GM23338 (cell line): Measurements from ENCODE around the gene CTNNA1. TPM values are rescaled to one million over a fixed set of nuclear protein-coding genes. Genes with fewer than 3 reads are reported as not detected.

Source experiments
- ATAC-seq: fragments of 200-7000 bp; cut with Tn5 transposase; 3 replicates; pipeline ENCODE4 v1.9.1; 2020
- DNase-seq: peaks from one replicate; pipeline ENCODE4 v3.0.0-alpha.2; 2015; ENCODE audit warnings: low spot score
- H2AFZ ChIP-seq: fragments of 200-600 bp; sonication (generic); 2 replicates; pipeline ENCODE4 v1.8.0; 2016; ENCODE audit warnings: antibody characterized with exemption, mild to moderate bottlenecking, moderate library complexity
- H3F3A ChIP-seq: fragments of 200-600 bp; sonication (generic); replicated peaks from 2 replicates; pipeline ENCODE4 v1.8.0; 2017; ENCODE audit warnings: antibody characterized with exemption, mixed run types, low read depth
- H3K27ac ChIP-seq: fragments of 200-600 bp; sonication (generic); 2 replicates; pipeline ENCODE4 v1.6.1; 2016; ENCODE audit warnings: low read depth
- H3K27me3 ChIP-seq: fragments of 200-600 bp; sonication (generic); 2 replicates; pipeline ENCODE4 v1.8.0; 2016; ENCODE audit warnings: mild to moderate bottlenecking, mixed run types, moderate library complexity; ENCODE audit not compliant: insufficient read depth
- H3K36me3 ChIP-seq: fragments of 200-600 bp; sonication (generic); 2 replicates; pipeline ENCODE4 v1.8.0; 2016; ENCODE audit warnings: mild to moderate bottlenecking; ENCODE audit not compliant: insufficient read depth
- H3K4me1 ChIP-seq: fragments of 200-600 bp; sonication (generic); 2 replicates; pipeline ENCODE4 v1.8.0; 2016; ENCODE audit warnings: mild to moderate bottlenecking, moderate library complexity; ENCODE audit not compliant: insufficient read depth
- H3K4me2 ChIP-seq: fragments of 200-600 bp; sonication (generic); 2 replicates; pipeline ENCODE4 v1.7.1; 2017; ENCODE audit warnings: mixed run types
- H3K4me3 ChIP-seq: fragments of 200-600 bp; sonication (generic); 2 replicates; pipeline ENCODE4 v1.6.1; 2016; ENCODE audit warnings: mixed run types
- H3K79me2 ChIP-seq: fragments of 200-600 bp; sonication (generic); replicated peaks from 2 replicates; pipeline ENCODE4 v1.8.0; 2017; ENCODE audit warnings: mild to moderate bottlenecking; ENCODE audit not compliant: insufficient read depth
- H3K9me2 ChIP-seq: fragments of 200-600 bp; sonication (generic); 2 replicates; pipeline ENCODE4 v1.8.0; 2017; ENCODE audit not compliant: insufficient read depth
- H4K20me1 ChIP-seq: fragments of 200-600 bp; sonication (generic); replicated peaks from 2 replicates; pipeline ENCODE4 v1.8.0; 2017; ENCODE audit warnings: mild to moderate bottlenecking; ENCODE audit not compliant: insufficient read depth
- H3K27ac Mint-ChIP-seq: 2 replicates; pipeline ENCODE4 v1.8.0; 2020; ENCODE audit warnings: inconsistent platforms, mild to moderate bottlenecking, moderate library complexity, mixed read lengths
- H3K27me3 Mint-ChIP-seq: 3 replicates; pipeline ENCODE4 v1.8.0; 2022; ENCODE audit warnings: low read depth, mild to moderate bottlenecking, moderate library complexity, mixed read lengths, inconsistent platforms; ENCODE audit not compliant: insufficient read depth, poor library complexity
- H3K36me3 Mint-ChIP-seq: 3 replicates; pipeline ENCODE4 v1.8.0; 2021; ENCODE audit warnings: low read depth, mild to moderate bottlenecking, inconsistent platforms, moderate library complexity, mixed read lengths
- H3K4me1 Mint-ChIP-seq: 3 replicates; pipeline ENCODE4 v1.8.0; 2020; ENCODE audit warnings: mild to moderate bottlenecking, inconsistent platforms, mixed read lengths
- H3K4me3 Mint-ChIP-seq: 3 replicates; pipeline ENCODE4 v1.8.0; 2021; ENCODE audit warnings: moderate library complexity, mild to moderate bottlenecking, inconsistent platforms, mixed read lengths
- H3K9me3 Mint-ChIP-seq: 3 replicates; pipeline ENCODE4 v1.8.0; 2020; ENCODE audit warnings: moderate library complexity, mild to moderate bottlenecking, inconsistent platforms, mixed read lengths
- CREB1 ChIP-seq: fragments of 250-450 bp; sonication (Bioruptor Pico); IDR thresholded peaks from 2 replicates; pipeline ENCODE4 v1.5.0; 2020; ENCODE audit warnings: low read depth, mild to moderate bottlenecking, moderate library complexity
- EZH2 ChIP-seq: fragments of 200-600 bp; sonication (generic); IDR thresholded peaks from one replicate; pipeline ENCODE4 v1.8.0; 2017; ENCODE audit warnings: antibody characterized with exemption, mild to moderate bottlenecking, low read depth; ENCODE audit not compliant: unreplicated experiment
- EZH2phosphoT487 ChIP-seq: fragments of 200-600 bp; sonication (generic); IDR thresholded peaks from one replicate; pipeline ENCODE4 v1.8.1; 2018; ENCODE audit warnings: antibody characterized with exemption; ENCODE audit not compliant: unreplicated experiment
- JUNB ChIP-seq: IDR thresholded peaks from one replicate; pipeline ENCODE4 v1.6.1; 2016; ENCODE audit warnings: antibody characterized with exemption; ENCODE audit not compliant: unreplicated experiment
- NANOG ChIP-seq: IDR thresholded peaks from 2 replicates; pipeline ENCODE4 v1.6.1; 2016; ENCODE audit warnings: antibody characterized with exemption, borderline replicate concordance
- POLR2AphosphoS5 ChIP-seq: IDR thresholded peaks from 2 replicates; pipeline ENCODE4 v1.6.1; 2016; ENCODE audit warnings: antibody characterized with exemption, low read depth
- STAT1 ChIP-seq: IDR thresholded peaks from one replicate; pipeline ENCODE4 v1.6.1; 2016; ENCODE audit warnings: antibody characterized with exemption; ENCODE audit not compliant: unreplicated experiment
- ZNF114 ChIP-seq: fragments of 250-450 bp; sonication (Bioruptor Pico); IDR thresholded peaks from 2 replicates; pipeline ENCODE4 v1.5.0; 2020; ENCODE audit warnings: mild to moderate bottlenecking, moderate library complexity
- ZNF331 ChIP-seq: fragments of 250-450 bp; sonication (Bioruptor Pico); IDR thresholded peaks from 2 replicates; pipeline ENCODE4 v1.5.0; 2020; ENCODE audit warnings: low read depth, mild to moderate bottlenecking, moderate library complexity
- polyA plus RNA-seq: library from polyadenylated mRNA; unstranded; fragments of >200 nt; fragmentation: Nextera tagmentation; extraction: Ambion mirVana; gene quantifications from 2 replicates; pipeline ENCODE4 v1.2.1, GENCODE V29; 2016
- total RNA-seq: library from RNA; depleted of rRNA; stranded (reverse); fragments of >200 nt; shearing (Covaris generic); gene quantifications from 2 replicates; pipeline ENCODE4 v1.2.3, GENCODE V29; 2014
- TF ChIP-seq, protein P1 (sequence below), 2 experiments: fragments of 200-600 bp in 1 of 2; sonication (generic) in 1 of 2; conservative IDR thresholded peaks; 2 replicates each; pipeline versions ENCODE4 v1.5.1 to v1.6.1; 2016 to 2017; ENCODE audit warnings: antibody characterized with exemption in 2 of 2, low read depth in 2 of 2, mild to moderate bottlenecking in 2 of 2, moderate library complexity in 1 of 2
- TF ChIP-seq, protein P2 (sequence below): IDR thresholded peaks from one replicate; pipeline ENCODE4 v1.6.1; 2018; ENCODE audit warnings: antibody characterized with exemption; ENCODE audit not compliant: unreplicated experiment
- TF ChIP-seq, protein P3 (sequence below): IDR thresholded peaks from 2 replicates; pipeline ENCODE4 v1.6.1; 2016; ENCODE audit warnings: antibody characterized with exemption

The CTNNA1 gene
- total and polyA plus RNA-seq, 2 experiments from 2014 or later = 111 to 348 TPM

- Histone ChIP-seq H2AFZ (no peak overlapping the region), H3K27ac (peak overlapping the region; percentile 70; the same call in 1 of the 2 replicates), H3F3A (no peaks in the 10 kb centered on the region), H3K27me3 (no peaks in the 10 kb centered on the region), H3K79me2 (peaks cover 8% of the 10 kb centered on the region), H3K9me2 (no peaks in the 10 kb centered on the region), H4K20me1 (no peaks in the 10 kb centered on the region), H3K4me3 (no peak overlapping the region), H3K4me1 (no peaks in the 10 kb centered on the region), H3K4me2 (no peak overlapping the region), H3K36me3 (peaks cover under 1% of the 10 kb centered on the region; the same call in 1 of the 2 replicates)
- no peak for DNase-seq
- Mint-ChIP-seq H3K27me3 (peaks cover 2% of the 10 kb centered on the region), H3K9me3 (peaks cover 3% of the 10 kb centered on the region), H3K27ac (no peak overlapping the region), H3K36me3 (peaks cover 25% of the 10 kb centered on the region), H3K4me1 (no peaks in the 10 kb centered on the region), H3K4me3 (no peak overlapping the region)
- ATAC-seq = no peak
- TF ChIP-seq POLR2AphosphoS5 = no peak
- TF ChIP-seq EZH2 = no peak
- TF ChIP-seq ZNF114 (CRISPR knock-in tag) = no peak
- no peak for TF ChIP-seq NANOG
- no peak for TF ChIP-seq EZH2phosphoT487
- TF ChIP-seq, protein P1, sequence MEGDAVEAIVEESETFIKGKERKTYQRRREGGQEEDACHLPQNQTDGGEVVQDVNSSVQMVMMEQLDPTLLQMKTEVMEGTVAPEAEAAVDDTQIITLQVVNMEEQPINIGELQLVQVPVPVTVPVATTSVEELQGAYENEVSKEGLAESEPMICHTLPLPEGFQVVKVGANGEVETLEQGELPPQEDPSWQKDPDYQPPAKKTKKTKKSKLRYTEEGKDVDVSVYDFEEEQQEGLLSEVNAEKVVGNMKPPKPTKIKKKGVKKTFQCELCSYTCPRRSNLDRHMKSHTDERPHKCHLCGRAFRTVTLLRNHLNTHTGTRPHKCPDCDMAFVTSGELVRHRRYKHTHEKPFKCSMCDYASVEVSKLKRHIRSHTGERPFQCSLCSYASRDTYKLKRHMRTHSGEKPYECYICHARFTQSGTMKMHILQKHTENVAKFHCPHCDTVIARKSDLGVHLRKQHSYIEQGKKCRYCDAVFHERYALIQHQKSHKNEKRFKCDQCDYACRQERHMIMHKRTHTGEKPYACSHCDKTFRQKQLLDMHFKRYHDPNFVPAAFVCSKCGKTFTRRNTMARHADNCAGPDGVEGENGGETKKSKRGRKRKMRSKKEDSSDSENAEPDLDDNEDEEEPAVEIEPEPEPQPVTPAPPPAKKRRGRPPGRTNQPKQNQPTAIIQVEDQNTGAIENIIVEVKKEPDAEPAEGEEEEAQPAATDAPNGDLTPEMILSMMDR (conservative IDR thresholded peaks at IDR 0.05; ENCODE audit: low read depth in 2 of 2) = no peak
- TF ChIP-seq CREB1 = no peak
- TF ChIP-seq, protein P2, sequence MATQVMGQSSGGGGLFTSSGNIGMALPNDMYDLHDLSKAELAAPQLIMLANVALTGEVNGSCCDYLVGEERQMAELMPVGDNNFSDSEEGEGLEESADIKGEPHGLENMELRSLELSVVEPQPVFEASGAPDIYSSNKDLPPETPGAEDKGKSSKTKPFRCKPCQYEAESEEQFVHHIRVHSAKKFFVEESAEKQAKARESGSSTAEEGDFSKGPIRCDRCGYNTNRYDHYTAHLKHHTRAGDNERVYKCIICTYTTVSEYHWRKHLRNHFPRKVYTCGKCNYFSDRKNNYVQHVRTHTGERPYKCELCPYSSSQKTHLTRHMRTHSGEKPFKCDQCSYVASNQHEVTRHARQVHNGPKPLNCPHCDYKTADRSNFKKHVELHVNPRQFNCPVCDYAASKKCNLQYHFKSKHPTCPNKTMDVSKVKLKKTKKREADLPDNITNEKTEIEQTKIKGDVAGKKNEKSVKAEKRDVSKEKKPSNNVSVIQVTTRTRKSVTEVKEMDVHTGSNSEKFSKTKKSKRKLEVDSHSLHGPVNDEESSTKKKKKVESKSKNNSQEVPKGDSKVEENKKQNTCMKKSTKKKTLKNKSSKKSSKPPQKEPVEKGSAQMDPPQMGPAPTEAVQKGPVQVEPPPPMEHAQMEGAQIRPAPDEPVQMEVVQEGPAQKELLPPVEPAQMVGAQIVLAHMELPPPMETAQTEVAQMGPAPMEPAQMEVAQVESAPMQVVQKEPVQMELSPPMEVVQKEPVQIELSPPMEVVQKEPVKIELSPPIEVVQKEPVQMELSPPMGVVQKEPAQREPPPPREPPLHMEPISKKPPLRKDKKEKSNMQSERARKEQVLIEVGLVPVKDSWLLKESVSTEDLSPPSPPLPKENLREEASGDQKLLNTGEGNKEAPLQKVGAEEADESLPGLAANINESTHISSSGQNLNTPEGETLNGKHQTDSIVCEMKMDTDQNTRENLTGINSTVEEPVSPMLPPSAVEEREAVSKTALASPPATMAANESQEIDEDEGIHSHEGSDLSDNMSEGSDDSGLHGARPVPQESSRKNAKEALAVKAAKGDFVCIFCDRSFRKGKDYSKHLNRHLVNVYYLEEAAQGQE = no peak
- no peak for TF ChIP-seq JUNB
- TF ChIP-seq ZNF331 = no peak
- TF ChIP-seq, protein P3, sequence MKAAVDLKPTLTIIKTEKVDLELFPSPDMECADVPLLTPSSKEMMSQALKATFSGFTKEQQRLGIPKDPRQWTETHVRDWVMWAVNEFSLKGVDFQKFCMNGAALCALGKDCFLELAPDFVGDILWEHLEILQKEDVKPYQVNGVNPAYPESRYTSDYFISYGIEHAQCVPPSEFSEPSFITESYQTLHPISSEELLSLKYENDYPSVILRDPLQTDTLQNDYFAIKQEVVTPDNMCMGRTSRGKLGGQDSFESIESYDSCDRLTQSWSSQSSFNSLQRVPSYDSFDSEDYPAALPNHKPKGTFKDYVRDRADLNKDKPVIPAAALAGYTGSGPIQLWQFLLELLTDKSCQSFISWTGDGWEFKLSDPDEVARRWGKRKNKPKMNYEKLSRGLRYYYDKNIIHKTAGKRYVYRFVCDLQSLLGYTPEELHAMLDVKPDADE = no peak
- no peak for TF ChIP-seq STAT1
Observed at GRCh38 chr5:138895918-138896317, 142.7 kb downstream of the CTNNA1 start.
